OCI-LY3 (cell line): ENCODE measurements around the gene PPP2R2B.

Source experiments
- H2AFZ ChIP-seq: fragments of 200-600, 300-600 bp; shearing (Covaris generic); 2 replicates; pipeline ENCODE4 v1.6.0; 2014; ENCODE audit warnings: antibody characterized with exemption, low read depth, low read length
- H3K27ac ChIP-seq: fragments of 200-600, 300-600 bp; sonication (generic); 2 replicates; pipeline ENCODE4 v1.5.1; 2014; ENCODE audit warnings: mild to moderate bottlenecking, low read length, moderate library complexity, mixed read lengths
- H3K27me3 ChIP-seq: fragments of 200-600, 300-600 bp; sonication (generic); 2 replicates; pipeline ENCODE4 v1.6.1; 2014; ENCODE audit warnings: low read depth, low read length, mixed read lengths
- H3K36me3 ChIP-seq: fragments of 200-600, 300-600 bp; sonication (generic); replicated peaks from 2 replicates; pipeline ENCODE3; 2014; ENCODE audit warnings: low read depth, low read length, mixed read lengths
- H3K4me1 ChIP-seq: fragments of 300-600, 200-600 bp; sonication (generic); 2 replicates; pipeline ENCODE4 v1.6.1; 2014; ENCODE audit warnings: low read length, mixed read lengths
- H3K4me2 ChIP-seq: fragments of 200-600, 300-600 bp; sonication (generic); 2 replicates; pipeline ENCODE4 v1.6.1; 2014; ENCODE audit warnings: low read length, mixed read lengths
- H3K4me3 ChIP-seq: fragments of 300-600, 200-600 bp; sonication (generic); 2 replicates; pipeline ENCODE4 v1.5.1; 2014; ENCODE audit warnings: antibody characterized with exemption, mild to moderate bottlenecking, low read length, moderate library complexity
- H3K79me2 ChIP-seq: fragments of 300-600, 200-600 bp; shearing (Covaris generic); 2 replicates; pipeline ENCODE4 v1.6.1; 2014; ENCODE audit warnings: mild to moderate bottlenecking, low read length, mixed read lengths
- H3K9ac ChIP-seq: fragments of 300-600, 200-600 bp; shearing (Covaris generic); 2 replicates; pipeline ENCODE4 v1.6.0; 2014; ENCODE audit warnings: mild to moderate bottlenecking, low read length, moderate library complexity
- H3K9me3 ChIP-seq: fragments of 200-600, 300-600 bp; shearing (Covaris generic); 2 replicates; pipeline ENCODE4 v1.6.1; 2014; ENCODE audit warnings: low read length, mixed read lengths; ENCODE audit not compliant: insufficient read depth
- H4K20me1 ChIP-seq: fragments of 200-600, 300-600 bp; sonication (generic); 2 replicates; pipeline ENCODE4 v1.6.1; 2016; ENCODE audit warnings: low read length, mixed read lengths; ENCODE audit not compliant: insufficient read depth
- CTCF ChIP-seq: fragments of 200-600, 300-600 bp; sonication (generic); IDR thresholded peaks from 2 replicates; pipeline ENCODE4 v1.5.1; 2014; ENCODE audit warnings: antibody characterized with exemption, low read length, low read depth
- EZH2phosphoT487 ChIP-seq: fragments of 200-600 bp; shearing (Covaris generic); IDR thresholded peaks from 2 replicates; pipeline ENCODE4 v1.6.1; 2018; ENCODE audit warnings: antibody characterized with exemption, mixed run types, low read depth

Gene PPP2R2B

GRCh38 chr5:146706321-146706972, 172.1 kb downstream of the PPP2R2B start:
- H2AFZ ChIP-seq, result no peak overlapping the region
- no peaks in the 10 kb centered on the region for H4K20me1 ChIP-seq
- H3K27ac ChIP-seq, result no peak overlapping the region
- H3K4me3 ChIP-seq, result no peak overlapping the region
- no peaks in the 10 kb centered on the region for H3K36me3 ChIP-seq
- H3K27me3 ChIP-seq, result no peaks in the 10 kb centered on the region
- no peak overlapping the region for H3K4me2 ChIP-seq
- no peaks in the 10 kb centered on the region for H3K4me1 ChIP-seq
- H3K9me3 ChIP-seq, result no peaks in the 10 kb centered on the region
- H3K79me2 ChIP-seq, result no peaks in the 10 kb centered on the region
- no peak for TF ChIP-seq EZH2phosphoT487
- no peak for TF ChIP-seq CTCF
- no peak overlapping the region for H3K9ac ChIP-seq

- no peaks in the 10 kb centered on the region for H3K4me1 ChIP-seq
- no peaks in the 10 kb centered on the region for H3K9me3 ChIP-seq
- H3K36me3 ChIP-seq, result no peaks in the 10 kb centered on the region
- H3K27me3 ChIP-seq, result no peaks in the 10 kb centered on the region
- H4K20me1 ChIP-seq, result no peaks in the 10 kb centered on the region
- H3K79me2 ChIP-seq, result no peaks in the 10 kb centered on the region
- no peak overlapping the region for H3K9ac ChIP-seq
- no peak overlapping the region for H3K4me2 ChIP-seq
- H2AFZ ChIP-seq, result no peak overlapping the region
- no peak overlapping the region for H3K27ac ChIP-seq
- no peak overlapping the region for H3K4me3 ChIP-seq
- TF ChIP-seq EZH2phosphoT487 (no peak), CTCF (no peak)
Measured at GRCh38 chr5:146704949-146705665, 173.4 kb downstream of the PPP2R2B start.

- H3K36me3 ChIP-seq, result no peaks in the 10 kb centered on the region
- no peak overlapping the region for H3K9ac ChIP-seq
- no peaks in the 10 kb centered on the region for H3K9me3 ChIP-seq
- no peaks in the 10 kb centered on the region for H3K27me3 ChIP-seq
- no peak overlapping the region for H3K27ac ChIP-seq
- no peak overlapping the region for H2AFZ ChIP-seq
- H3K4me3 ChIP-seq, result no peak overlapping the region
- no peaks in the 10 kb centered on the region for H3K4me1 ChIP-seq
- TF ChIP-seq CTCF (no peak), EZH2phosphoT487 (no peak)
- no peaks in the 10 kb centered on the region for H4K20me1 ChIP-seq
- H3K4me2 ChIP-seq, result no peak overlapping the region
- H3K79me2 ChIP-seq, result no peaks in the 10 kb centered on the region
Measured at GRCh38 chr5:146703899-146704298, 174.7 kb downstream of the PPP2R2B start.

DNA sequence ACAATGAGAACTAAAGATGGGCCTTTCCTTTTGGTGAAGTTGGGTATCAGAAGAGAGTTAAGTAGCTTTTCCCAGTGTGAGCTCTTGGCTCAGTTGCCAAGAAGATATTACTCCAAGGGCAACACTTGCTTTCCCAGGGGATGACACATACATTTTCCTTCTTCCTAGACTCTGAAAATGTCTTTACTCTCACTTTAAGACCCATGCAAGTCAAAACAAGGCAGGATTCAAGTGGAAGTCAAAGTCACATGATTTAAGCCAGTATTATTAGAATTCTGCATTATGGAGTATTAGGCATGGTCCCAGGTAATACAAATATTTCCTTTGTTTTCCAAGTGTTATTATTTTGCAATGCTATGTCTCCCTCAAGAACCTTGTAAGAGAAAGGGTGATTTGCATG, 175.1 kb downstream of the PPP2R2B start:
- TF ChIP-seq CTCF (no peak), EZH2phosphoT487 (no peak)
- Histone ChIP-seq H3K4me1 (no peaks in the 10 kb centered on the region), H3K4me3 (no peak overlapping the region), H3K9ac (no peak overlapping the region), H3K27ac (no peak overlapping the region), H3K4me2 (no peak overlapping the region), H3K36me3 (no peaks in the 10 kb centered on the region), H3K27me3 (no peaks in the 10 kb centered on the region), H4K20me1 (no peaks in the 10 kb centered on the region), H3K79me2 (no peaks in the 10 kb centered on the region), H3K9me3 (no peaks in the 10 kb centered on the region), H2AFZ (no peak overlapping the region)
